ENCODE results near the gene NR1H2. TPM values are rescaled to one million over a fixed set of nuclear protein-coding genes. Genes with fewer than 3 reads are reported as not detected.
"Not testable (repeated sequence)": the region's sequence is repeated elsewhere in the genome, so short reads cannot be mapped to it uniquely, and the experiment has no call there.

NR1H2 gene
- polyA plus RNA-seq (ENCODE audit: insufficient read length in 12 of 12) = 10 to 100 TPM in 11 of 12 donors, not detected in 1; 16.0 to 30.8 (median 17.6) TPM
- long read RNA-seq, donor 1, transcript NR1H2-201 (10 exons, 1,998 nt) = major isoform, 15 of 23 reads
- long read RNA-seq, donor 1, partial matches to known transcripts = 6 of 23 reads
- long read RNA-seq, donor 1, other reads (novel, unspliced or antisense) = 0 of 23 reads
- long read RNA-seq, donor 2, transcript NR1H2-201 (10 exons, 1,998 nt) = major isoform, 9 of 11 reads
- long read RNA-seq, donor 2, partial matches to known transcripts = 0 of 11 reads
- long read RNA-seq, donor 2, other reads (novel, unspliced or antisense) = 0 of 11 reads
- long read RNA-seq, donor 3, partial matches to known transcripts = 0 of 5 reads
- long read RNA-seq, donor 3, other reads (novel, unspliced or antisense) = 0 of 5 reads
- long read RNA-seq, donor 4, partial matches to known transcripts = 0 of 3 reads
- long read RNA-seq, donor 4, other reads (novel, unspliced or antisense) = 0 of 3 reads
- long read RNA-seq, donor 5, transcript NR1H2-201 (10 exons, 1,998 nt) = major isoform, 17 of 18 reads
- long read RNA-seq, donor 5, partial matches to known transcripts = 0 of 18 reads
- long read RNA-seq, donor 5, other reads (novel, unspliced or antisense) = 0 of 18 reads
- long read RNA-seq, donor 6, partial matches to known transcripts = 0 of 4 reads
- long read RNA-seq, donor 6, other reads (novel, unspliced or antisense) = 0 of 4 reads
- long read RNA-seq, donor 7, transcript NR1H2-201 (10 exons, 1,998 nt) = major isoform, 5 of 5 reads
- long read RNA-seq, donor 7, partial matches to known transcripts = 0 of 5 reads
- long read RNA-seq, donor 7, other reads (novel, unspliced or antisense) = 0 of 5 reads
- long read RNA-seq, donor 8, transcript NR1H2-201 (10 exons, 1,998 nt) = major isoform, 10 of 10 reads
- long read RNA-seq, donor 8, partial matches to known transcripts = 0 of 10 reads
- long read RNA-seq, donor 8, other reads (novel, unspliced or antisense) = 0 of 10 reads
- long read RNA-seq, donor 9, transcript NR1H2-201 (10 exons, 1,998 nt) = major isoform, 9 of 11 reads
- long read RNA-seq, donor 9, partial matches to known transcripts = 0 of 11 reads
- long read RNA-seq, donor 9, other reads (novel, unspliced or antisense) = 0 of 11 reads
- long read RNA-seq, donor 10, transcript NR1H2-201 (10 exons, 1,998 nt) = major isoform, 6 of 6 reads
- long read RNA-seq, donor 10, partial matches to known transcripts = 0 of 6 reads
- long read RNA-seq, donor 10, other reads (novel, unspliced or antisense) = 0 of 6 reads
- long read RNA-seq, donor 11, transcript NR1H2-201 (10 exons, 1,998 nt) = major isoform, 10 of 10 reads
- long read RNA-seq, donor 11, partial matches to known transcripts = 0 of 10 reads
- long read RNA-seq, donor 11, other reads (novel, unspliced or antisense) = 0 of 10 reads

- peak; percentile 98 for DNase-seq
These were observed at the start of gene NR1H2 for GRCh38 chr19:50376166-50377050. Gene NR1H2, plus strand, starts transcription at chr19:50376457. Its CDS starts 1,149 bp downstream, at chr19:50377606.

DNA sequence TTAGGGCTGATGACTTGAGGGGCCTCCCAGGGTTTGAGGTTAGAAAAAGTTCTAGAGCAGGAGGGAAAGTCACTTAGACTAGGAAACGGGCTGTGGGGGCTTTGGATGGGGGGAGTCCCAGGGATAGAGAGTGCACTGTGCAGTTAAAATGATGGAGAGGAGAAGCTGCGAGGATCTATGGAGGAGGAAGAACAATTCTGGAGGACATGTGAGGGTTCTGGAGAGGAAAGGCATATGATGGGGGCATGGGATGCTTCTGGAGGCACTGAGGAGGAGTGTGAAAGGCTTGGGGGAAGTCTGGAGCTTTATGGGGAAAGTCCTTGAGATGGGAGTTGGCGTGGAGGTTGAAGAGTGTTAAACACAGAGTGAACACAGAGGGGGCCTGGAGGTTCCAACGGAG is 49.2 kb upstream of the NR1H2 start:
- no peak for DNase-seq

- DNase-seq = no peak
These were observed 48.6 kb upstream of the NR1H2 start for GRCh38 chr19:50327461-50328223.

DNA sequence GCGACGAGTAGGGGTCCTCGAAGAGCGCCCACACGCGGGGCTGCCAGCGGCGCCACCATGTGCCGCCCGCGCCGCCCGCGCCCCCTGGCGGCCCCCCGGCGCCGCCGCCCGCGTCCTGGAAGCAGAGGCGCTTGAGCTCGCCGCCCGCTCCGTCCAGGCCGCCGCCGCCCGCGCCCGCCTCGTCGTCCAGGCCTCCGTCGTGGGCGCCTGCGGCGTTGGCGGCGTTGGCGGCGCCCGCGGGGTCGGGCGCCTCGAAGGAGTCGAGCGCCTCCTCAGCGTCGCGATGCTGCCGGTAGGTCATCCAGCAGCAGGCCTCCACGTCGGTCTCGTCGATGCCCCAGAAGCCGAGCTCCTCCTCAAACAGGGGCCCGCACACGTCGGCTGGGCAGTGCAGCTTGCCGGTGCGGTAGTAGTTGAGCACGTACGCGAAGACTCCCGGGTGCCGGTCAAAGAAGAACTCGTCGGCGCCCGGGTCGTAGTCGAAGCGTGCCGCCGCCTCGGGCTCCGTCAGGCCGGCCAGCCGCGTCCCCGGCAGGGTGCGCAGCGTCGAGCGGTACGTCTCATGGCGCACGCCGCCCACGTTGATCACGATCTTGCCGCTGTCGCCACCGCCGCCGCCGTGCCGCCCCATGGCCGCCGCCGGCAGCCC is 47.9 kb upstream of the NR1H2 start:
- no peak for DNase-seq

- no peak for DNase-seq
These were observed 47.4 kb upstream of the NR1H2 start for GRCh38 chr19:50328873-50329145.

DNA sequence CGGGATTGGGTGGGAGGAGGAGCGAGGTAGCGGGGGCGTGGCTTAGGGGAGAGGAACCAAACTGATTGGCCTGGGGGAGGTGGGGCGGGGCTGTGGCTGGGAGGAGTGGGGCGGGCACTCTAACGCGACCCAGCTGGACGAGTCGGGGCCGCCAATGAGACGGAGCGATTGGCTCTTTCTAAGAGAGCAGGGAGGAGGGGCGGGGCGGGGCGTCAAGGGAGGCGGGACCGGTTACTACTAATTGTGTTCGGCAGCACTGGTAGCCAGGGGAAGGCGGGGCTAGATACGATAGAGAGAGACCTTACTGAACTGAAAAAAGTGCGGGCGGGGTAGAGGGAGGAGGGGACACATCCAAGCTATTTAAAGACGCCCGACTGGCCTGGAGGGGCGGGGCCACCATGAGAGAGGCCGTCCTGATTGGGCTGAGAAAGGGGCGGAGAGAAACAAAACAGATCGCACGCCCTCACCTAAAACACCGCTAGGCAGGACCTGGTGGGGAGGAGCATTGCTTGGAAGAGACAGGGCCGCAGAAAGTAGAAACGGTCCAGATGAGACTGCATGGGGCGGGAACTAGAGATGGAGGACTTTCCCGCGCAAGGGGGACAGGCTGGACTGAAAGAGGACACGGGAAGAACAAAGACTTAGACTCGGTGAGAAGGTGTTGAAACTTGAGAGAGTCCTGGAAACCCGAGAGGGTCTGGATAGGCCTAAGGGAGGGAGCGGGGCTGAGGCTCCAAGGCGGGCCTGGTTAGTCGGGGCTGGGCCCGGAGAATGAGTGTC is 46.9 kb upstream of the NR1H2 start, which contains the start of gene KCNC3:
TSS of gene KCNC3 (minus strand) at position 232 of the 780 bp plus-strand sequence. CDS start 295 bp downstream, outside the sequence.
- DNase-seq = peak; percentile 92

GRCh38 chr19:50329926-50330294 is 46.3 kb upstream of the NR1H2 start:
- not testable (repeated sequence) for DNase-seq

DNA sequence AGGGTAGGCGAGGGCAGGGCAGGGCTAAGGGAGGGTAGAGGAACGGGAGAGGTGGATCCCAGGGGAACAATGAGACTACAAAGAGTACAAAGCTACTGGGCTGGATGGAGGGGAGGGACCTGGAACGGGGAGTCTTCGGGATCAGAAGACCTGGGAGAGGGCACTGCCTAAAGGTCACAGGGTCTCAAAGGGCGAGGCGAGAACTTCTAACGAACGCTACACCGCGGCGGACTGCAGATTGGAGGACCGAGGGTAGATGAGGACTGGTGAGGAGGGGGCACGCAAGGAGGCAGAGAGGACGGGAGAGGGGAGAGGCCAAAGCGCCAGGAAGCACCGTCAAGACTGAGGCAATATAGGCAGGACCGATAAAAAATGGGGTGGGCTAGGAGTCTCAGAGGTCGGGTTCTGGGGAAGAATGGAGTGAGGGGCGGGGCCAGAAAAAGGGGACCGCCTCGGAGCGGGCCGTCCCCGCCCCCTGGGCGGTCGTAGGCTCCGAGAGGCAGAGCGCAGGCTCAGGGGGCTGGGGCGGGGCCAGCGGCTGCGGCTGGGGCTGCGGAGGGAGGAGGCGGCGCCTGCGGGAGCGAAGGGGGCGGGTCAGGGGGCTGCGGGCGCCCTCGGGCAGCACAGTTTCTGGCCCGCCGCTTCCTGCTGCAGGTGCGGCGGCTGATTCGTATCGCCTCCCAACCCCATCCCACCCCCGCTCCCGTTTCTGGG is 45.7 kb upstream of the NR1H2 start:
- DNase-seq = no peak

- no peak for DNase-seq
These were observed 44.9 kb upstream of the NR1H2 start for GRCh38 chr19:50331221-50331993.

DNA sequence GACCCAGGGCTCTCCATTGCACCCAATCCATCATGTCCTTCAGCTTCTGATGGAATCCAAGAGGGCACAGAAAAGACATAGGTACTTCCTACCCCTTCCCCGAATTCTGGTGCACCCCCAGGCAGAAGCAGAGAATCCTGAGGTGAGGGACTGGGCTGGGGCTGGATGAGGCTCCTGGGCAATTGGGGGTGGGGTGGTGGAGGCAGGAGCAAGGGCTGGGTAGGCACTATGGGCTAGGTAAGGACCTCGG is 44.3 kb upstream of the NR1H2 start:
- DNase-seq = no peak

GRCh38 chr19:50332244-50333038 is 43.8 kb upstream of the NR1H2 start:
- no peak for DNase-seq

GRCh38 chr19:50333235-50333736 is 43.0 kb upstream of the NR1H2 start:
- no peak for DNase-seq

DNA sequence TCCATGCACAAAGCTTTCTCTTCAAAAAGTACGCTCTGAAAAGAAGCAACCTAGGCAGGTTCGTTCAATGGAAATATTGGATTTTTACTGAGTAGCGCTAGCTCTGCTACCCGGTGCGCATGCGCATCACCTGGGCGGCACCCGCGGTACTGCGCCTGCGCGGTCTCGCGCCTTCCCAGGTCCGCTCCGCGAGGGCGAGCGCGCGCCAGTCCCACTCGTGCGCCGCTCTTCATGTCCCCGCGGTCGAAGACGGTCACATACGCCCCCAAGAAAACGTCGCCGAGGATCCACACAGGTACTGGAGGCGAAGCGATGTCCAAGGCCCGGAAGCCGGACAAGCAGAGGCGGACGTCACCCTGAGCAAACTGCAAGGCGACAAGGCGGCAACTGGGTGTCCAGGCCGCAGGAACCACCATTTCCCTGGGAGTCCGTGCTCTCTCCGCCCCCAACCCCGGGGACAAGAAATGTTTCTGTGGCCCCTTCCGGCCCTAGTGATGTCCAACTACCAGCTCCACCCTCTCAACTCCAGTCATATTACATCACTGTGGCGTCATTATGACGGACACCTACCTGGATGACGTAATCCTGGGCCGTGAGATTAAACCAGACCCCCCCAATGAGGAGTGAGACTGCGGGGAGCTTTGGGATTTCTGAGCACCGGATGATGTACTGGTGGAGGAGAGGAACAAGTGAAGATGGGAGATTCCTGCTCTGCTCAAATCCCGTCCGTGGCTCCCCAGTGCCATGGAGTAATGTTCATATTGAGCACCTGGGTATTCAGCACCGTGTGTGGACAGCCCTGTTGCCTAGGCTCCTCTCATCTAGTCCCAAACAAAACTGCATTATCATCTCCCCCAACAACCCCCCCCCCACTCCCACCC is 42.3 kb upstream of the NR1H2 start:
- DNase-seq = peak; percentile 80

GRCh38 chr19:50334741-50335421 is 41.4 kb upstream of the NR1H2 start:
- no peak for DNase-seq

DNA sequence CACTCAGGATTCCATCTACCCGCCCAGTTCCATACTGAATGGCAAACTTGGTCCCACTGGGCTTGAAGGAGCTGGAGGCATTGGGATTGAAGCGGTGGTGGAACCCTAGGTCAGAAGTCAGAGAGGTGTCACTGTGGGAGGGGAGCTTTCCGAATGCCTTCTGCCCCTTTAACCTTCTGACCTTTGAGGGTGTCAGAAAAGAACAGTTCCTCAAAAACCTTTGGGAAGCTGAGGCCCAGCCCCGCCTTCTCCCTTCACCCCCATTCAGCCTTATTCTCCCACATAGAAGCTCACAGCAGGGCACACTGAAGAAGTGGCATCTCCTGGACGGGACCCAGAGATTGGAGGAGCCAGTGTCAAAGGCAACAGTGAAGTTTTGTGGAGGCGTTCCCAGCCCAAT is 39.2 kb upstream of the NR1H2 start:
- DNase-seq = not testable (repeated sequence)

All from muscle of arm (tissue), 14 donors.